PC-3 (cell line): ENCODE results near the gene CPLX3. TPM values are rescaled to one million over a fixed set of nuclear protein-coding genes. Genes with fewer than 3 reads are reported as not detected.

Source experiments
- ATAC-seq: fragments of 200-7000 bp; cut with Tn5 transposase; 2 replicates; pipeline ENCODE4 v1.9.1; 2020; ENCODE audit warnings: mild to moderate bottlenecking, moderate library complexity
- BruUV-seq: library from RNA; stranded (reverse); fragments of 400-500 nt; replicated peaks from 2 replicates; lab custom pipeline; 2021; lab: Mats Ljungman, UMichigan
- CTCF ChIA-PET: fragments of 300-600 bp; sonication (Branson Sonifier 250); formaldehyde crosslinking; loops from one replicate; lab custom pipeline; 2022; ENCODE audit warnings: antibody characterized with exemption; lab: Charles Lee
- POLR2A ChIA-PET: fragments of 300-600 bp; sonication (Branson Sonifier 250); formaldehyde crosslinking; loops from one replicate; lab custom pipeline; 2022; ENCODE audit warnings: antibody characterized with exemption; ENCODE audit not compliant: unreplicated experiment; lab: Charles Lee
- DNase-seq: peaks from one replicate; pipeline ENCODE4 v3.0.0-alpha.2; 2015
- H2AFZ ChIP-seq: fragments of 300-600 bp; sonication (generic); 2 replicates; pipeline ENCODE4 v1.6.0; 2016; ENCODE audit warnings: antibody characterized with exemption, low read length
- H3F3A ChIP-seq: fragments of 300-600 bp; sonication (generic); one replicate; pipeline ENCODE4 v1.6.0; 2017; ENCODE audit warnings: antibody characterized with exemption, low read length, control low read depth, mild to moderate bottlenecking; ENCODE audit not compliant: unreplicated experiment
- H3K27ac ChIP-seq: fragments of 300-600 bp; sonication (generic); 2 replicates; pipeline ENCODE4 v1.5.1; 2016; ENCODE audit warnings: mild to moderate bottlenecking, low read length
- H3K27me3 ChIP-seq: fragments of 300-600 bp; sonication (generic); 2 replicates; pipeline ENCODE4 v1.6.1; 2016; ENCODE audit warnings: low read length, mixed read lengths
- H3K36me3 ChIP-seq: fragments of 300-600 bp; sonication (generic); 2 replicates; pipeline ENCODE4 v1.6.1; 2016; ENCODE audit warnings: low read depth, mixed run types, low read length, mixed read lengths
- H3K4me1 ChIP-seq: fragments of 300-600 bp; sonication (generic); 2 replicates; pipeline ENCODE4 v1.5.1; 2016; ENCODE audit warnings: low read length; ENCODE audit not compliant: insufficient read depth
- H3K4me2 ChIP-seq: fragments of 300-600 bp; sonication (generic); 2 replicates; pipeline ENCODE4 v1.6.0; 2016; ENCODE audit warnings: low read length
- H3K4me3 ChIP-seq: fragments of 300-600 bp; sonication (generic); 2 replicates; pipeline ENCODE4 v1.5.1; 2016; ENCODE audit warnings: mild to moderate bottlenecking, low read length, mixed read lengths
- H3K79me2 ChIP-seq: fragments of 300-600 bp; sonication (generic); 2 replicates; pipeline ENCODE4 v1.6.1; 2017; ENCODE audit warnings: low read length, mixed read lengths
- H3K9ac ChIP-seq: fragments of 300-600 bp; sonication (generic); 2 replicates; pipeline ENCODE4 v1.6.0; 2016; ENCODE audit warnings: mild to moderate bottlenecking, low read length
- H3K9me2 ChIP-seq: fragments of 300-600 bp; sonication (generic); replicated peaks from 2 replicates; pipeline ENCODE4 v1.6.1; 2016; ENCODE audit warnings: mixed run types, low read length, mixed read lengths
- H3K9me3 ChIP-seq: fragments of 300-600 bp; sonication (generic); 2 replicates; pipeline ENCODE4 v1.6.1; 2016; ENCODE audit warnings: low read length, mixed read lengths
- H4K20me1 ChIP-seq: fragments of 300-600 bp; sonication (generic); 2 replicates; pipeline ENCODE4 v1.6.1; 2016; ENCODE audit warnings: low read length, mixed read lengths
- CTCF ChIP-seq: fragments of 300-600 bp; sonication (generic); conservative IDR thresholded peaks from 2 replicates; pipeline ENCODE4 v1.5.1; 2017; ENCODE audit warnings: antibody characterized with exemption, low read depth, mild to moderate bottlenecking, low read length
- EZH2 ChIP-seq: fragments of 300-600 bp; sonication (generic); IDR thresholded peaks from one replicate; pipeline ENCODE4 v1.6.1; 2017; ENCODE audit warnings: antibody characterized with exemption, mild to moderate bottlenecking, low read length; ENCODE audit not compliant: unreplicated experiment
- EZH2phosphoT487 ChIP-seq: fragments of 300-600 bp; sonication (generic); IDR thresholded peaks from 2 replicates; pipeline ENCODE4 v1.6.1; 2018; ENCODE audit warnings: mild to moderate bottlenecking, antibody characterized with exemption, low read length, borderline replicate concordance
- intact Hi-C: fragments of 100-400 bp; cut with micrococcal nuclease; formaldehyde crosslinking; loops from 2 replicates; pipeline ENCODE4 v1.9.0; 2023
- total RNA-seq: library from RNA; depleted of rRNA; stranded (reverse); fragments of >200 nt; gene quantifications from 2 replicates; pipeline ENCODE4 v1.2.3, GENCODE V29; 2014

CPLX3 gene
- total RNA-seq, 1 experiment from 2014 or later = not detected

- no peak within 1 kb of the TSS for H3K27ac ChIP-seq
- H3K36me3 ChIP-seq = no peaks in the 10 kb centered on the region
- H3K4me1 ChIP-seq = peaks cover 22% of the 10 kb centered on the region
- no peak for DNase-seq
- ATAC-seq = no peak
- no peaks in the 10 kb centered on the region for H3K9me2 ChIP-seq
- no peak within 1 kb of the TSS for H3K9ac ChIP-seq
- TF ChIP-seq EZH2phosphoT487 (no peak), EZH2 (no peak), CTCF (no peak)
- H4K20me1 ChIP-seq = no peaks in the 10 kb centered on the region
- H3K9me3 ChIP-seq = no peaks in the 10 kb centered on the region
- intact Hi-C loops = no loop called here
- no peak within 1 kb of the TSS for H3K4me2 ChIP-seq
- no peaks in the 10 kb centered on the region for H3F3A ChIP-seq
- H3K79me2 ChIP-seq = no peaks in the 10 kb centered on the region
- ChIA-PET POLR2A (no interaction called here), CTCF (no interaction called here)
- no TSS peak for BruUV-seq
- no peaks in the 10 kb centered on the region for H3K27me3 ChIP-seq
- no peak within 1 kb of the TSS for H2AFZ ChIP-seq
- no peak within 1 kb of the TSS for H3K4me3 ChIP-seq
Measured at GRCh38 chr15:74812533-74812932, 13.9 kb upstream of the CPLX3 start, which contains the start of gene LMAN1L. LMAN1L (plus strand) TSS chr15:74812835; CDS start chr15:74812855, 20 bp downstream.

GRCh38 chr15:74815121-74815934 is 11.1 kb upstream of the CPLX3 start:
- CTCF ChIA-PET = no interaction called here
- H3F3A ChIP-seq = no peaks in the 10 kb centered on the region
- H3K4me2 ChIP-seq = 0 out of 2 replicates have a peak overlapping the region, but pooled peaks have one; percentile 3
- H3K4me3 ChIP-seq = no peak overlapping the region
- TF ChIP-seq EZH2phosphoT487 (no peak), EZH2 (no peak), CTCF (no peak)
- H3K9ac ChIP-seq = no peak overlapping the region
- no peak overlapping the region for H2AFZ ChIP-seq
- H3K27ac ChIP-seq = no peak overlapping the region
- no peaks in the 10 kb centered on the region for H4K20me1 ChIP-seq
- no peak for ATAC-seq
- H3K4me1 ChIP-seq = peaks cover 34% of the 10 kb centered on the region
- no TSS peak for BruUV-seq
- H3K9me3 ChIP-seq = no peaks in the 10 kb centered on the region
- no peaks in the 10 kb centered on the region for H3K79me2 ChIP-seq
- POLR2A ChIA-PET = no interaction called here
- no peaks in the 10 kb centered on the region for H3K9me2 ChIP-seq
- no peaks in the 10 kb centered on the region for H3K36me3 ChIP-seq
- no peaks in the 10 kb centered on the region for H3K27me3 ChIP-seq
- intact Hi-C loops = no loop called here
- DNase-seq = peak; percentile 59

GRCh38 chr15:74815961-74816360 is 10.5 kb upstream of the CPLX3 start:
- H3K4me2 ChIP-seq = no peak overlapping the region
- H3K36me3 ChIP-seq = no peaks in the 10 kb centered on the region
- no peaks in the 10 kb centered on the region for H3K9me3 ChIP-seq
- no peaks in the 10 kb centered on the region for H3K27me3 ChIP-seq
- intact Hi-C loops = no loop called here
- no peak overlapping the region for H3K4me3 ChIP-seq
- H3K27ac ChIP-seq = no peak overlapping the region
- no TSS peak for BruUV-seq
- no peak for TF ChIP-seq EZH2phosphoT487
- peaks cover 34% of the 10 kb centered on the region for H3K4me1 ChIP-seq
- no peak overlapping the region for H2AFZ ChIP-seq
- no peaks in the 10 kb centered on the region for H3K79me2 ChIP-seq
- no peaks in the 10 kb centered on the region for H4K20me1 ChIP-seq
- no peak for DNase-seq
- no peaks in the 10 kb centered on the region for H3F3A ChIP-seq
- CTCF ChIA-PET = no interaction called here
- H3K9me2 ChIP-seq = no peaks in the 10 kb centered on the region
- no peak for ATAC-seq
- H3K9ac ChIP-seq = no peak overlapping the region
- POLR2A ChIA-PET = no interaction called here
